ENCODE measurements around the gene PROSER3.

DNA sequence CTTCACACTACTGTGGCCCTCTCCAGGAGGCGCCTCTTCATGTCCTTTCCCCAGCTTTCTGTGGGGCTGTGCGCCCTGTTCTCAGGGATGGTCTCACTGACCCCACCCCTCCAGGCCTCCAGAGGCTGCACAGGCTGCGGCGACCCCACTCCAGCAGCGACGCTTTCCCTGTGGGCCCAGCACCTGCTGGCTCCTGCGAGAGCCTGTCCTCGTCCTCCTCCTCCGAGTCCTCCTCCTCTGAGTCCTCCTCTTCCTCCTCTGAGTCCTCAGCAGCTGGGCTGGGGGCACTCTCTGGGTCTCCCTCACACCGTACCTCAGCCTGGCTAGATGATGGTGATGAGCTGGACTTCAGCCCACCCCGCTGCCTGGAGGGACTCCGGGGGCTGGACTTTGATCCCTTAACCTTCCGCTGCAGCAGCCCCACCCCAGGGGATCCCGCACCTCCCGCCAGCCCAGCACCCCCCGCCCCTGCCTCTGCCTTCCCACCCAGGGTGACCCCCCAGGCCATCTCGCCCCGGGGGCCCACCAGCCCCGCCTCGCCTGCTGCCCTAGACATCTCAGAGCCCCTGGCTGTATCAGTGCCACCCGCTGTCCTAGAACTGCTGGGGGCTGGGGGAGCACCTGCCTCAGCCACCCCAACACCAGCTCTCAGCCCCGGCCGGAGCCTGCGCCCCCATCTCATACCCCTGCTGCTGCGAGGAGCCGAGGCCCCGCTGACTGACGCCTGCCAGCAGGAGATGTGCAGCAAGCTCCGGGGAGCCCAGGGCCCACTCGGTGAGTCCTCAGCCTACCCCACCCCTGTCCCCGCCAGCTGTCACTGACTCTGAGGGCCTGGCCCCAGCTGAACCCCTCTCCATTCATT is 28.6 kb downstream of the PROSER3 start:
- no peak for TF ChIP-seq YY1 (IDR thresholded peaks at IDR 0.05; ENCODE audit: low read depth)
- TF ChIP-seq, protein P1, sequence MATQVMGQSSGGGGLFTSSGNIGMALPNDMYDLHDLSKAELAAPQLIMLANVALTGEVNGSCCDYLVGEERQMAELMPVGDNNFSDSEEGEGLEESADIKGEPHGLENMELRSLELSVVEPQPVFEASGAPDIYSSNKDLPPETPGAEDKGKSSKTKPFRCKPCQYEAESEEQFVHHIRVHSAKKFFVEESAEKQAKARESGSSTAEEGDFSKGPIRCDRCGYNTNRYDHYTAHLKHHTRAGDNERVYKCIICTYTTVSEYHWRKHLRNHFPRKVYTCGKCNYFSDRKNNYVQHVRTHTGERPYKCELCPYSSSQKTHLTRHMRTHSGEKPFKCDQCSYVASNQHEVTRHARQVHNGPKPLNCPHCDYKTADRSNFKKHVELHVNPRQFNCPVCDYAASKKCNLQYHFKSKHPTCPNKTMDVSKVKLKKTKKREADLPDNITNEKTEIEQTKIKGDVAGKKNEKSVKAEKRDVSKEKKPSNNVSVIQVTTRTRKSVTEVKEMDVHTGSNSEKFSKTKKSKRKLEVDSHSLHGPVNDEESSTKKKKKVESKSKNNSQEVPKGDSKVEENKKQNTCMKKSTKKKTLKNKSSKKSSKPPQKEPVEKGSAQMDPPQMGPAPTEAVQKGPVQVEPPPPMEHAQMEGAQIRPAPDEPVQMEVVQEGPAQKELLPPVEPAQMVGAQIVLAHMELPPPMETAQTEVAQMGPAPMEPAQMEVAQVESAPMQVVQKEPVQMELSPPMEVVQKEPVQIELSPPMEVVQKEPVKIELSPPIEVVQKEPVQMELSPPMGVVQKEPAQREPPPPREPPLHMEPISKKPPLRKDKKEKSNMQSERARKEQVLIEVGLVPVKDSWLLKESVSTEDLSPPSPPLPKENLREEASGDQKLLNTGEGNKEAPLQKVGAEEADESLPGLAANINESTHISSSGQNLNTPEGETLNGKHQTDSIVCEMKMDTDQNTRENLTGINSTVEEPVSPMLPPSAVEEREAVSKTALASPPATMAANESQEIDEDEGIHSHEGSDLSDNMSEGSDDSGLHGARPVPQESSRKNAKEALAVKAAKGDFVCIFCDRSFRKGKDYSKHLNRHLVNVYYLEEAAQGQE (IDR thresholded peaks at IDR 0.05; ENCODE audit: low read depth) = no peak
- no peak for TF ChIP-seq TCF12 (IDR thresholded peaks at IDR 0.05; ENCODE audit: low read depth)
- no peak for TF ChIP-seq EGR1 (IDR thresholded peaks at IDR 0.05)

Data from Ishikawa (cell line).